Body of pancreas (tissue), 4 donors: ENCODE results near the gene CENATAC. TPM values are rescaled to one million over a fixed set of nuclear protein-coding genes. Genes with fewer than 3 reads are reported as not detected.
"Not testable (repeated sequence)": the region's sequence is repeated elsewhere in the genome, so short reads cannot be mapped to it uniquely, and the experiment has no call there.

Experiments
- ATAC-seq: fragments of 150-250 bp; one replicate; pipeline ENCODE4 v1.9.1; 2016
- DNase-seq, 4 donors: peaks; one replicate each; pipeline ENCODE4 v3.0.0-alpha.2; 2019
- H3K27ac ChIP-seq, 4 donors: fragments of 200-600 bp; sonication (generic); 1 replicate in 3 of 4; 2 replicates in 1 of 4; pipeline versions ENCODE4 v1.5.1 to v1.6.1; 2016 to 2019; ENCODE audit warnings: mild to moderate bottlenecking in 1 of 4, mixed read lengths in 1 of 4, moderate library complexity in 1 of 4
- H3K27me3 ChIP-seq, 2 donors: fragments of 200-600 bp; sonication (generic); one replicate each; pipeline ENCODE4 v1.6.0; 2016; ENCODE audit warnings: mild to moderate bottlenecking in 1 of 2
- H3K36me3 ChIP-seq, 2 donors: fragments of 200-600 bp; sonication (generic); replicated peaks in 1 of 2; 2 replicates each; pipeline ENCODE4 v1.5.1; 2016; ENCODE audit warnings: low read depth in 2 of 2; ENCODE audit not compliant: insufficient read depth in 1 of 2
- H3K4me1 ChIP-seq: fragments of 200-600 bp; sonication (generic); one replicate; pipeline ENCODE4 v1.6.0; 2016
- H3K4me3 ChIP-seq, 2 donors: fragments of 200-600 bp; sonication (generic); 1 replicate in 1 of 2; 2 replicates in 1 of 2; pipeline ENCODE4 v1.5.1; 2016 to 2019
- H3K9me3 ChIP-seq, 3 donors: fragments of 200-600 bp; sonication (generic); 1 replicate in 2 of 3; 2 replicates in 1 of 3; pipeline ENCODE4 v1.5.1; 2016
- CTCF ChIP-seq, 7 experiments: fragments of 450-650 bp in 4 of 7; fragments of 200-600 bp in 3 of 7; sonication (generic) in 3 of 7; IDR thresholded peaks; one replicate each; pipeline ENCODE4 v1.5.1; 2016 to 2019; ENCODE audit warnings: antibody characterized with exemption in 7 of 7
- POLR2A ChIP-seq, 3 donors: fragments of 450-650 bp; IDR thresholded peaks; one replicate each; pipeline ENCODE4 v1.6.1; 2016; ENCODE audit warnings: antibody characterized with exemption in 3 of 3, mild to moderate bottlenecking in 2 of 3
- WGBS, 2 donors: methylation state at CpG; one replicate each; pipeline ENCODE4 v1.1.5; 2017; 5-methylcytosine and 5-hydroxymethylcytosine counted together
- intact Hi-C: fragments of 100-400 bp; cut with DNase I; formaldehyde crosslinking; loops from one replicate; pipeline ENCODE4 v1.15.1; 2023
- total RNA-seq, 2 donors: library from RNA; depleted of rRNA; stranded (reverse); fragments of >200 nt; gene quantifications; one replicate each; pipeline ENCODE4 v1.1.0, GENCODE V29; 2016

CENATAC gene
- total RNA-seq, 2 donors from 2014 or later = 68.7 to 95.9 TPM

GRCh38 chr11:119055901-119056300, 58.0 kb downstream of the CENATAC start:
- H3K36me3 ChIP-seq = peaks cover 7 to 25% of the 10 kb centered on the region in 2 donors
- H3K9me3 ChIP-seq = no peaks in the 10 kb centered on the region
- H3K4me3 ChIP-seq = peak overlapping the region; percentile 39 to 82
- peaks cover 41% of the 10 kb centered on the region for H3K4me1 ChIP-seq
- DNase-seq = no peak
- ATAC-seq = no peak
- TF ChIP-seq CTCF (IDR thresholded peaks at IDR 0.05) = no peak
- WGBS, 2 donors = 17 to 29% methylated on average over 6 of the region's 6 CpGs
- H3K27me3 ChIP-seq = no peaks in the 10 kb centered on the region
- H3K27ac ChIP-seq = peak overlapping the region; percentile 75 to 97 (median 92)
- intact Hi-C loops = no loop called here

GRCh38 chr11:119056421-119056999, 58.6 kb downstream of the CENATAC start:
- peak overlapping the region; percentile 75 to 97 (median 92) for H3K27ac ChIP-seq
- peak; percentile 2 for ATAC-seq
- H3K4me1 ChIP-seq = peaks cover 47% of the 10 kb centered on the region
- intact Hi-C loops = no loop called here
- H3K9me3 ChIP-seq = no peaks in the 10 kb centered on the region
- H3K4me3 ChIP-seq = peak overlapping the region; percentile 39 to 82
- no peaks in the 10 kb centered on the region for H3K27me3 ChIP-seq
- peak; percentile 39 to 61 (median 56) for DNase-seq
- peaks cover 7 to 19% of the 10 kb centered on the region in 2 donors for H3K36me3 ChIP-seq
- TF ChIP-seq POLR2A (IDR thresholded peaks at IDR 0.05) (no peak), CTCF (IDR thresholded peaks at IDR 0.05) (no peak)
- 0% methylated on average over 24 to 48 of the region's 48 CpGs for WGBS, 2 donors

- intact Hi-C loops = no loop called here
- Histone ChIP-seq H3K36me3 (peaks cover 7 to 13% of the 10 kb centered on the region in 2 donors), H3K27ac (peak within 1 kb of the TSS; percentile 85 to 97 (median 92)), H3K4me1 (peaks cover 53% of the 10 kb centered on the region), H3K27me3 (no peaks in the 10 kb centered on the region), H3K9me3 (no peaks in the 10 kb centered on the region), H3K4me3 (peak within 1 kb of the TSS; percentile 48 to 82)
- TF ChIP-seq POLR2A (IDR thresholded peaks at IDR 0.05) (peak; percentile 93 to 96 (median 93)), CTCF (IDR thresholded peaks at IDR 0.05) (peak in 4 of 7 experiments; percentile 33 to 44 (median 36))
- DNase-seq = peak; percentile 99 to 100 (median 100)
- WGBS, 2 donors = 0% methylated on average over 11 to 61 of the region's 79 CpGs
- ATAC-seq = peak; percentile 93
Measured at GRCh38 chr11:119057000-119057769, 59.2 kb downstream of the CENATAC start, which contains the start of gene HYOU1. TSS of gene HYOU1 (minus strand) at chr11:119057205. CDS start at chr11:119056160, 1,045 bp downstream.

- H3K4me3 ChIP-seq, intact Hi-C loops, DNase-seq, ATAC-seq, H3K36me3 ChIP-seq, H3K27me3 ChIP-seq, H3K9me3 ChIP-seq: not testable (repeated sequence)
- Histone ChIP-seq H3K27ac (peak overlapping the region in 2 of 4 donors; percentile 16 to 42), H3K4me1 (peaks cover 61% of the 10 kb centered on the region)
- WGBS, 2 donors = 68% methylated on average over 9 of the region's 35 CpGs; no CpG with 5 or more reads in 1 of the 2 donors
Measured at GRCh38 chr11:119059128-119059527, 61.2 kb downstream of the CENATAC start.

- intact Hi-C loops = no loop called here
- Histone ChIP-seq H3K27ac (peak overlapping the region; percentile 48 to 75 (median 63)), H3K27me3 (no peaks in the 10 kb centered on the region), H3K36me3 (no peaks in the 10 kb centered on the region), H3K9me3 (no peaks in the 10 kb centered on the region), H3K4me1 (peaks cover 50% of the 10 kb centered on the region), H3K4me3 (no peak overlapping the region)
- DNase-seq (peak; percentile 59 to 82 (median 80)), ATAC-seq (peak; percentile 31)
- TF ChIP-seq CTCF (IDR thresholded peaks at IDR 0.05) (peak in 1 of 7 experiments; percentile 4), POLR2A (IDR thresholded peaks at IDR 0.05) (peak in 2 of 3 donors; percentile 33 to 54)
- WGBS, 2 donors = 20 to 76% methylated on average over 3 of the region's 3 CpGs
Measured at GRCh38 chr11:119061256-119061655, 63.3 kb downstream of the CENATAC start.
